Lower leg skin (tissue), 4 donors: ENCODE data around the gene ZNF787. TPM values are rescaled to one million over a fixed set of nuclear protein-coding genes. Genes with fewer than 3 reads are reported as not detected.

Source experiments
- DNase-seq, 2 donors: peaks; one replicate each; pipeline ENCODE4 v3.0.0-alpha.2; 2019; ENCODE audit warnings: low spot score in 2 of 2
- H3K4me3 ChIP-seq: fragments of 200-600 bp; sonication (generic); 2 replicates; pipeline ENCODE4 v1.5.1; 2017; ENCODE audit warnings: mild to moderate bottlenecking, low read depth; ENCODE audit not compliant: poor library complexity, severe bottlenecking
- CTCF ChIP-seq, 3 donors: fragments of 450-650 bp; IDR thresholded peaks; one replicate each; pipeline ENCODE4 v1.5.1; 2016; ENCODE audit warnings: antibody characterized with exemption in 3 of 3, mild to moderate bottlenecking in 3 of 3, moderate library complexity in 2 of 3
- POLR2A ChIP-seq, 2 donors: fragments of 450-650 bp; IDR thresholded peaks; one replicate each; pipeline ENCODE4 v1.6.1; 2016 to 2017; ENCODE audit warnings: antibody characterized with exemption in 2 of 2, mild to moderate bottlenecking in 1 of 2, moderate library complexity in 1 of 2
- WGBS, 2 donors: methylation state at CpG; one replicate each; pipeline ENCODE4 v1.1.5; 2018; 5-methylcytosine and 5-hydroxymethylcytosine counted together
- intact Hi-C: fragments of 100-400 bp; cut with DNase I; formaldehyde crosslinking; loops from one replicate; pipeline ENCODE4 v1.15.0; 2023; ENCODE audit warnings: low total_unique reads
- total RNA-seq, 4 donors: library from RNA; depleted of rRNA; stranded (reverse); fragments of >200 nt; gene quantifications; one replicate each; pipeline ENCODE4 v1.1.0, GENCODE V29; 2016

ZNF787 gene
- total RNA-seq, 4 donors from 2014 or later = 11.6 to 21.5 (median 19.9) TPM

- TF ChIP-seq POLR2A (IDR thresholded peaks at IDR 0.05) (no peak), CTCF (IDR thresholded peaks at IDR 0.05) (no peak)
- 55 to 56% methylated on average over 6 of the region's 6 CpGs for WGBS, 2 donors
- H3K4me3 ChIP-seq = no peak overlapping the region
- DNase-seq = no peak
- intact Hi-C loops = no loop called here
Measured at GRCh38 chr19:56137405-56137804, 16.3 kb upstream of the ZNF787 start.

- intact Hi-C loops = loop anchor here (1.0 kb wide), 1 partner anchor 30 kb away; no protein-coding TSS in a partner anchor
- TF ChIP-seq POLR2A (IDR thresholded peaks at IDR 0.05) = no peak
- no peak for TF ChIP-seq CTCF (IDR thresholded peaks at IDR 0.05)
- no peak overlapping the region for H3K4me3 ChIP-seq
- 76 to 81% methylated on average over 10 of the region's 10 CpGs for WGBS, 2 donors
- no peak for DNase-seq
Measured at GRCh38 chr19:56136362-56136761, 15.3 kb upstream of the ZNF787 start.

GRCh38 chr19:56134654-56134921, 13.5 kb upstream of the ZNF787 start:
- intact Hi-C loops = no loop called here
- H3K4me3 ChIP-seq = no peak overlapping the region
- TF ChIP-seq CTCF (IDR thresholded peaks at IDR 0.05) (no peak), POLR2A (IDR thresholded peaks at IDR 0.05) (no peak)
- 48 to 51% methylated on average over 5 of the region's 5 CpGs for WGBS, 2 donors
- no peak for DNase-seq

- WGBS, 2 donors = 43 to 45% methylated on average over 14 of the region's 14 CpGs
- no peak for DNase-seq
- TF ChIP-seq POLR2A (IDR thresholded peaks at IDR 0.05) (no peak), CTCF (IDR thresholded peaks at IDR 0.05) (no peak)
Measured at GRCh38 chr19:56133858-56134653, 13.0 kb upstream of the ZNF787 start.

GRCh38 chr19:56132316-56132822, 11.3 kb upstream of the ZNF787 start:
- H3K4me3 ChIP-seq = no peak overlapping the region
- no peak for DNase-seq
- TF ChIP-seq POLR2A (IDR thresholded peaks at IDR 0.05) (no peak), CTCF (IDR thresholded peaks at IDR 0.05) (no peak)
- intact Hi-C loops = no loop called here
- 58 to 62% methylated on average over 14 of the region's 14 CpGs for WGBS, 2 donors

More at GRCh38 chr19:56133858-56134653, 13.0 kb upstream of the ZNF787 start:
- intact Hi-C loops = no loop called here
- no peak overlapping the region for H3K4me3 ChIP-seq
